Trophoblast cell (in vitro differentiated cells and primary cell): Measurements from ENCODE around the gene ASH1L.

Source experiments
- DNase-seq, 2 donors: peaks; one replicate each; pipeline ENCODE4 v3.0.0-alpha.2; 2016
- H2AFZ ChIP-seq: 2 replicates; pipeline ENCODE4 v1.6.1; 2013; ENCODE audit warnings: low read length, moderate library complexity, mild to moderate bottlenecking; ENCODE audit not compliant: insufficient read depth, poor library complexity
- H2AK5ac ChIP-seq: 2 replicates; pipeline ENCODE4 v1.6.1; 2013; ENCODE audit warnings: mild to moderate bottlenecking, low read length
- H2BK120ac ChIP-seq: 2 replicates; pipeline ENCODE4 v1.6.1; 2013; ENCODE audit warnings: low read length, mild to moderate bottlenecking, moderate library complexity; ENCODE audit not compliant: insufficient read depth, poor library complexity
- H2BK12ac ChIP-seq: 2 replicates; pipeline ENCODE4 v1.6.1; 2013; ENCODE audit warnings: mild to moderate bottlenecking, low read length, moderate library complexity
- H2BK5ac ChIP-seq: 2 replicates; pipeline ENCODE4 v1.6.1; 2013; ENCODE audit warnings: low read length, low read depth, moderate library complexity, mild to moderate bottlenecking; ENCODE audit not compliant: poor library complexity
- H3K14ac ChIP-seq: 2 replicates; pipeline ENCODE4 v1.6.1; 2013; ENCODE audit warnings: mild to moderate bottlenecking, low read length
- H3K18ac ChIP-seq: 2 replicates; pipeline ENCODE4 v1.6.1; 2013; ENCODE audit warnings: mild to moderate bottlenecking, low read length
- H3K23ac ChIP-seq: 2 replicates; pipeline ENCODE4 v1.6.1; 2013; ENCODE audit warnings: low read length
- H3K27ac ChIP-seq: 2 replicates; pipeline ENCODE4 v1.5.1; 2013; ENCODE audit warnings: low read depth, mild to moderate bottlenecking, inconsistent platforms, low read length, moderate library complexity
- H3K27me3 ChIP-seq: 2 replicates; pipeline ENCODE4 v1.6.1; 2013; ENCODE audit warnings: inconsistent platforms, mild to moderate bottlenecking, low read length, moderate library complexity; ENCODE audit not compliant: insufficient read depth
- H3K36me3 ChIP-seq, 2 experiments: 1 replicate in 1 of 2; 2 replicates in 1 of 2; pipeline ENCODE4 v1.6.1; 2013; ENCODE audit warnings: low read length in 2 of 2, mild to moderate bottlenecking in 2 of 2, moderate library complexity in 1 of 2; ENCODE audit not compliant: insufficient read depth in 2 of 2, control insufficient read depth in 1 of 2
- H3K4ac ChIP-seq: 2 replicates; pipeline ENCODE4 v1.6.1; 2013; ENCODE audit warnings: low read depth, mild to moderate bottlenecking, low read length, moderate library complexity
- H3K4me1 ChIP-seq, 2 experiments: 1 replicate in 1 of 2; 2 replicates in 1 of 2; pipeline ENCODE4 v1.6.1; 2013; ENCODE audit warnings: low read length in 2 of 2, mild to moderate bottlenecking in 2 of 2, moderate library complexity in 1 of 2; ENCODE audit not compliant: insufficient read depth in 2 of 2, control insufficient read depth in 1 of 2
- H3K4me2 ChIP-seq: 2 replicates; pipeline ENCODE4 v1.6.1; 2013; ENCODE audit warnings: inconsistent platforms, mild to moderate bottlenecking, low read length, moderate library complexity
- H3K4me3 ChIP-seq: 2 replicates; pipeline ENCODE4 v1.5.1; 2013; ENCODE audit warnings: mild to moderate bottlenecking, low read depth, low read length, inconsistent platforms
- H3K79me1 ChIP-seq: one replicate; pipeline ENCODE4 v1.6.1; 2013; ENCODE audit warnings: low read length
- H3K79me2 ChIP-seq: 2 replicates; pipeline ENCODE4 v1.6.1; 2013; ENCODE audit warnings: low read length, mild to moderate bottlenecking; ENCODE audit not compliant: control insufficient read depth, insufficient read depth, poor library complexity
- H3K9ac ChIP-seq: 2 replicates; pipeline ENCODE4 v1.6.1; 2013; ENCODE audit warnings: mild to moderate bottlenecking, low read length
- H3K9me3 ChIP-seq: 2 replicates; pipeline ENCODE4 v1.6.1; 2013; ENCODE audit warnings: low read depth, mild to moderate bottlenecking, control low read depth, inconsistent platforms, low read length; ENCODE audit not compliant: insufficient read depth
- H4K12ac ChIP-seq: 2 replicates; pipeline ENCODE4 v1.6.1; 2013; ENCODE audit warnings: low read depth, mild to moderate bottlenecking, low read length, moderate library complexity
- H4K8ac ChIP-seq: 2 replicates; pipeline ENCODE4 v1.6.1; 2013; ENCODE audit warnings: low read depth, mild to moderate bottlenecking, low read length, moderate library complexity
- H4K91ac ChIP-seq: one replicate; pipeline ENCODE4 v1.6.1; 2013; ENCODE audit warnings: low read depth, mild to moderate bottlenecking, low read length, moderate library complexity
- WGBS: extraction: QIAGEN DNeasy Blood & Tissue Kit; methylation state at CpG from one replicate; pipeline ENCODE4 v1.1.7; 2013; ENCODE audit warnings: missing lambda C conversion rate; ENCODE audit not compliant: insufficient read length, insufficient coverage; ENCODE audit errors: extremely low coverage; 5-methylcytosine and 5-hydroxymethylcytosine counted together

ASH1L gene

GRCh38 chr1:155379631-155380090 is 182.9 kb downstream of the ASH1L start:
- H2AFZ ChIP-seq, result no peak overlapping the region
- H3K4me1 ChIP-seq, result no peaks in the 10 kb centered on the region
- H2AK5ac ChIP-seq, result no peak overlapping the region
- no peaks in the 10 kb centered on the region for H3K9me3 ChIP-seq
- H3K14ac ChIP-seq, result no peak overlapping the region
- H3K4ac ChIP-seq, result no peak overlapping the region
- H4K12ac ChIP-seq, result no peak overlapping the region
- peaks cover 8 to 21% of the 10 kb centered on the region in 2 experiments for H3K36me3 ChIP-seq
- no peak overlapping the region for H3K27ac ChIP-seq
- H3K9ac ChIP-seq, result no peak overlapping the region
- DNase-seq, result peak in 1 of 2 donors; percentile 10
- H3K23ac ChIP-seq, result no peak overlapping the region
- H3K79me2 ChIP-seq, result no peaks in the 10 kb centered on the region
- H3K79me1 ChIP-seq, result no peaks in the 10 kb centered on the region
- H2BK5ac ChIP-seq, result no peak overlapping the region
- H3K18ac ChIP-seq, result no peak overlapping the region
- no peak overlapping the region for H3K4me3 ChIP-seq
- H2BK12ac ChIP-seq, result no peak overlapping the region
- no peak overlapping the region for H4K91ac ChIP-seq
- no peak overlapping the region for H4K8ac ChIP-seq
- H3K27me3 ChIP-seq, result no peaks in the 10 kb centered on the region
- no peak overlapping the region for H3K4me2 ChIP-seq
- H2BK120ac ChIP-seq, result no peak overlapping the region

GRCh38 chr1:155379180-155379579 is 183.4 kb downstream of the ASH1L start:
- no peaks in the 10 kb centered on the region for H3K9me3 ChIP-seq
- H2BK12ac ChIP-seq, result no peak overlapping the region
- no peak overlapping the region for H3K4me3 ChIP-seq
- no CpG with 5 or more reads among the region's 3 CpGs for WGBS
- H3K23ac ChIP-seq, result no peak overlapping the region
- H2BK5ac ChIP-seq, result no peak overlapping the region
- no peak overlapping the region for H3K9ac ChIP-seq
- no peak overlapping the region for H2AK5ac ChIP-seq
- no peak overlapping the region for H3K27ac ChIP-seq
- peaks cover 8 to 21% of the 10 kb centered on the region in 2 experiments for H3K36me3 ChIP-seq
- no peaks in the 10 kb centered on the region for H3K79me1 ChIP-seq
- H4K12ac ChIP-seq, result no peak overlapping the region
- H3K4ac ChIP-seq, result no peak overlapping the region
- DNase-seq, result no peak
- no peaks in the 10 kb centered on the region for H3K4me1 ChIP-seq
- H2AFZ ChIP-seq, result no peak overlapping the region
- H3K14ac ChIP-seq, result no peak overlapping the region
- H3K18ac ChIP-seq, result no peak overlapping the region
- no peak overlapping the region for H3K4me2 ChIP-seq
- H3K79me2 ChIP-seq, result no peaks in the 10 kb centered on the region
- H4K8ac ChIP-seq, result no peak overlapping the region
- no peak overlapping the region for H4K91ac ChIP-seq
- no peaks in the 10 kb centered on the region for H3K27me3 ChIP-seq
- no peak overlapping the region for H2BK120ac ChIP-seq

GRCh38 chr1:155360051-155360450 is 202.6 kb downstream of the ASH1L start:
- no peak for DNase-seq
- H3K18ac ChIP-seq, result no peak overlapping the region
- H3K9ac ChIP-seq, result no peak overlapping the region
- H3K23ac ChIP-seq, result no peak overlapping the region
- no peak overlapping the region for H3K4me3 ChIP-seq
- H2AFZ ChIP-seq, result no peak overlapping the region
- H4K8ac ChIP-seq, result no peak overlapping the region
- H2BK120ac ChIP-seq, result no peak overlapping the region
- H3K79me2 ChIP-seq, result no peaks in the 10 kb centered on the region
- no peak overlapping the region for H2BK5ac ChIP-seq
- H3K79me1 ChIP-seq, result no peaks in the 10 kb centered on the region
- no peak overlapping the region for H2BK12ac ChIP-seq
- H3K14ac ChIP-seq, result no peak overlapping the region
- H3K27me3 ChIP-seq, result no peaks in the 10 kb centered on the region
- H3K4me2 ChIP-seq, result no peak overlapping the region
- H3K4me1 ChIP-seq, result no peaks in the 10 kb centered on the region
- H2AK5ac ChIP-seq, result no peak overlapping the region
- peaks cover 28% of the 10 kb centered on the region in 2 experiments for H3K36me3 ChIP-seq
- H3K4ac ChIP-seq, result no peak overlapping the region
- no peaks in the 10 kb centered on the region for H3K9me3 ChIP-seq
- no CpG with 5 or more reads among the region's 1 CpG for WGBS
- no peak overlapping the region for H3K27ac ChIP-seq
- no peak overlapping the region for H4K91ac ChIP-seq
- H4K12ac ChIP-seq, result no peak overlapping the region

- Histone ChIP-seq H4K12ac (no peak overlapping the region), H3K18ac (no peak overlapping the region), H3K4me1 (no peaks in the 10 kb centered on the region), H2AK5ac (no peak overlapping the region), H4K8ac (no peak overlapping the region), H4K91ac (no peak overlapping the region), H3K79me1 (no peaks in the 10 kb centered on the region), H3K4ac (no peak overlapping the region), H2AFZ (no peak overlapping the region), H3K27ac (no peak overlapping the region), H2BK12ac (no peak overlapping the region), H3K14ac (no peak overlapping the region), H2BK5ac (no peak overlapping the region), H3K23ac (no peak overlapping the region), H2BK120ac (no peak overlapping the region), H3K79me2 (no peaks in the 10 kb centered on the region), H3K4me3 (no peak overlapping the region), H3K9ac (no peak overlapping the region), H3K27me3 (no peaks in the 10 kb centered on the region), H3K36me3 (peaks cover 31 to 34% of the 10 kb centered on the region in 2 experiments), H3K9me3 (no peaks in the 10 kb centered on the region), H3K4me2 (no peak overlapping the region)
- no CpG with 5 or more reads among the region's 6 CpGs for WGBS
- no peak for DNase-seq
Measured at GRCh38 chr1:155352631-155353030, 210.0 kb downstream of the ASH1L start.
